Omental fat pad (tissue), 4 donors: Measurements from ENCODE around the gene ITIH4. TPM values are rescaled to one million over a fixed set of nuclear protein-coding genes. Genes with fewer than 3 reads are reported as not detected.

Experiments
- ATAC-seq: fragments of 150-250 bp; one replicate; pipeline ENCODE4 v1.9.1; 2016; ENCODE audit warnings: mild to moderate bottlenecking, moderate library complexity; ENCODE audit not compliant: low FRiP score
- DNase-seq: peaks from one replicate; pipeline ENCODE4 v3.0.0-alpha.2; 2019; ENCODE audit warnings: low spot score
- total RNA-seq, 4 donors: library from RNA; depleted of rRNA; stranded (reverse); fragments of >200 nt; gene quantifications; one replicate each; pipeline ENCODE4 v1.1.0, GENCODE V29; 2016
- TF ChIP-seq, protein P1 (sequence below), 3 donors: fragments of 450-650 bp; IDR thresholded peaks; one replicate each; pipeline ENCODE4 v1.5.1; 2016 to 2017; ENCODE audit warnings: antibody characterized with exemption in 3 of 3, mild to moderate bottlenecking in 3 of 3, moderate library complexity in 2 of 3

Gene ITIH4
- total RNA-seq, 4 donors from 2014 or later = 1.2 to 18.8 (median 3.6) TPM

DNA sequence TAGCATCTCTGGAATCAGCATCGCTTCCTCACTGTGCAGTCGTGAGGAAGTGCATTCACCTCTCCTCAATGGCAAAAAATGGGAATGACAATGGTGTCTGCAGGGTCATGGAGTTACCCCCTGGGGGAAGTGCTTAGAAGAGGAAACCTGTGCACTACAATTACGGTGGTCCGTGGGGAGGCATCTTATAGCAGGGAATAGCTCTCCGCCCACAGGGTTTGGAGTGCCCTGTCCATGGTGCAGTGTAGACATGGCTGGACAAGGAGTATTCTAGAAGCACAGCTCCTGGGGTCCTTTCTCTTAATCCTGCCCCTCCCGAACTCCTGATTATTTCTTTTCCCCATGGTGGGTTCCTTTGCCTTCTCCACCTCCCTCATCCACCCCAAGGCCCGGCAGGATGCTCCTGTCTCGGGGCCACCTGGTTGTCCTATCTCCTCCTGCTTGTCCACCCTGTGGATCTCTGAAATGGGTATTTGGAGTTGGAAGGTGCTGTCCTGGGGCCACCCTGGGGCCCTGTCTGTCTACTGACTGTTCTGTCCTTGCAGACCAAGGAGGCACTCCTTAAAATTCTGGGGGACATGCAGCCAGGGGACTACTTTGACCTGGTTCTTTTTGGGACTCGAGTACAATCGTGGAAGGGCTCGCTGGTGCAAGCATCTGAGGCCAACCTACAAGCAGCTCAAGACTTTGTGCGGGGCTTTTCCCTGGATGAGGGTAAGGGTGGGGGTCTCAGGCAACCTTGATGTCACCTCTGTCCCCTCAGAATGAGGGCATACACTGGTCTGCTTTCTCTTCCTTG is 47.9 kb downstream of the ITIH4 start:
- DNase-seq (no peak), ATAC-seq (no peak)
- TF ChIP-seq, protein P1, sequence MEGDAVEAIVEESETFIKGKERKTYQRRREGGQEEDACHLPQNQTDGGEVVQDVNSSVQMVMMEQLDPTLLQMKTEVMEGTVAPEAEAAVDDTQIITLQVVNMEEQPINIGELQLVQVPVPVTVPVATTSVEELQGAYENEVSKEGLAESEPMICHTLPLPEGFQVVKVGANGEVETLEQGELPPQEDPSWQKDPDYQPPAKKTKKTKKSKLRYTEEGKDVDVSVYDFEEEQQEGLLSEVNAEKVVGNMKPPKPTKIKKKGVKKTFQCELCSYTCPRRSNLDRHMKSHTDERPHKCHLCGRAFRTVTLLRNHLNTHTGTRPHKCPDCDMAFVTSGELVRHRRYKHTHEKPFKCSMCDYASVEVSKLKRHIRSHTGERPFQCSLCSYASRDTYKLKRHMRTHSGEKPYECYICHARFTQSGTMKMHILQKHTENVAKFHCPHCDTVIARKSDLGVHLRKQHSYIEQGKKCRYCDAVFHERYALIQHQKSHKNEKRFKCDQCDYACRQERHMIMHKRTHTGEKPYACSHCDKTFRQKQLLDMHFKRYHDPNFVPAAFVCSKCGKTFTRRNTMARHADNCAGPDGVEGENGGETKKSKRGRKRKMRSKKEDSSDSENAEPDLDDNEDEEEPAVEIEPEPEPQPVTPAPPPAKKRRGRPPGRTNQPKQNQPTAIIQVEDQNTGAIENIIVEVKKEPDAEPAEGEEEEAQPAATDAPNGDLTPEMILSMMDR (IDR thresholded peaks at IDR 0.05) = no peak

DNA sequence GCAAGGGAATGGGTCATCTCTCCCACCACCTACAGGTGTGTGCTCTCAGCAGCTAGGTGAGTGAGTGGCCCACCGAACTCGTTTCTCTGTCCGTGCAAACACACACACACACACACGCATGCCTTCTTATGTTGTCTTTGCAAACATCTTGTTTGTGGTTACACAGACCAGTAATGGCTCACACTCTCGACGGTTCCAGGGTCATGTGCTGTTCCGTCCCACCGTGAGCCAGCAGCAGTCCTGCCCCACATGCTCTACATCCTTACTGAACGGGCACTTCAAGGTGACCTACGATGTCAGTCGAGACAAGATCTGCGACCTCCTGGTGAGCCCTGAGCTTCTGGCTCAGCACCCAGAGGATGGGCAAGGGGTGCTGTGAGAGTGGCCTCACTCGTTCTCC is 48.7 kb downstream of the ITIH4 start:
- no peak for DNase-seq
- ATAC-seq = no peak
- TF ChIP-seq, protein P1 (IDR thresholded peaks at IDR 0.05) = no peak

DNA sequence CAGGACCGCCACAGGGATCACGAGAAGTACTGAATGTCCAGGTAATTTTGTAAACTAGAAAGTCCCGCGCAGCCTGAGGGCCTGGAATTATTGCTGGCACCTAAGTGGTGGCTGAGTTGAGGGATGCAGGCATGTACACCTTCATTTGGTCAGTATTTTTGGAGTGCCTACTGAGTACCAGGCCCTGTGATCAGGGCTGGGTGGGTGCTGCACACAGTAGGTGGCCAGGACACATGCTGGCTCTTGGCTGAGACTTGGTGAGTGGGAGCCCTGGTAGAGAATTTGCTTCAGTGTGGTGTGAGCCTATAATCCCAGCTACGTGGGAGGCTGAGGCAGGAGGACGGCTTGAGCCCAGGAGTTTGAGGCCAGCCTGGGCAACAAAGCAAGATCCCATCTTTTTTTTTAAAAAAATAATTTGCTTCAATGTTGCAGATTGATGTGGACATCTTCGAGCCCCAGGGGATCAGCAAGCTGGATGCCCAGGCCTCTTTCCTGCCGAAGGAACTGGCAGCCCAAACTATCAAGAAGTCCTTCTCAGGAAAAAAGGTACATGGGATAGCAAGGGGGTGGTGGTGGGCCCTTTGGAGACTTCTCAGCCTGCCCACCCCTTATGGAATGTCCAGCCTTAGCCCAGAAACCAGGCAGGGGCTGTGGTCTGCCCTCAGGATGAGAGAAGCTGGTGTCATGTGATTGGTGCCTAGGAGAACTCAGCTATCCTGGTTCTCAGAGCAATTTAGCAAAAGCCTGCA is 50.5 kb downstream of the ITIH4 start:
- no peak for DNase-seq
- no peak for ATAC-seq
- TF ChIP-seq, protein P1 (IDR thresholded peaks at IDR 0.05) = no peak

DNA sequence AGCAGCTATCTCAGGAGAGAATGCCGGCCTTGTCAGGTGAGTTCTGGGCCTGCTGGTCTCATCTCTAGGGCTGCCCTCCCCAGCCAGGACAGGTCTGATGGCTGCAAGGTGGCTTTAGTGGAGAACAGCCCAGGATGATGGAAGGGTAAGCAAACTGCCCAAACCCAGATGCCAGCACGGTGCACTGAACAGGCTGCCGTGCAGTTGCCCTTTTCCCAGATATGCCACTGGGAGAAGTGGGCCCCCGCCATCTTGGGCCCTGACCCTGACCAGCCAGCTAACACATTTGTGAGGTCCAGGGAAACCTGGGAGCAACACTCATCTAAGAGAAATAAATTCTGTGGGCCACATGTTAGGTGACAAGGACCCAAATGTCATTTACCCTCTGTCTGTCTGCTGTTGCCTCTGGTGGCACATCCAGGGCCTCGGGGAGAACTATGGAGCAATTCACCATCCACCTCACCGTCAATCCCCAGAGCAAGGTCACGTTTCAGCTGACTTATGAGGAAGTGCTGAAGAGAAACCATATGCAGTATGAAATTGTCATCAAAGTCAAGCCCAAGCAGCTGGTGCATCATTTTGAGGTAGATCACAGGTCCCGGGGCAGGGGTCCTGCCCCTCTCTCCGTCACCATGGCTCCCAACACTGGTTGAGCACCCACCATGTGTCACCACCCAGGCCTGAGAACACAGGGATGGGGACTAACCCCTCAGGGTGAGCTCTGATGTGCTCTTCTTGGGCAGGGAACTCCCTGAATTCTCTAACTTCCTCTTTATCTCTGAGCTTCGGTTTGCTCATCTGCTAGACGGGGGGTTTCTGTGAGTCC is 51.2 kb downstream of the ITIH4 start:
- ATAC-seq (no peak), DNase-seq (no peak)
- TF ChIP-seq, protein P1 (IDR thresholded peaks at IDR 0.05) = no peak

DNA sequence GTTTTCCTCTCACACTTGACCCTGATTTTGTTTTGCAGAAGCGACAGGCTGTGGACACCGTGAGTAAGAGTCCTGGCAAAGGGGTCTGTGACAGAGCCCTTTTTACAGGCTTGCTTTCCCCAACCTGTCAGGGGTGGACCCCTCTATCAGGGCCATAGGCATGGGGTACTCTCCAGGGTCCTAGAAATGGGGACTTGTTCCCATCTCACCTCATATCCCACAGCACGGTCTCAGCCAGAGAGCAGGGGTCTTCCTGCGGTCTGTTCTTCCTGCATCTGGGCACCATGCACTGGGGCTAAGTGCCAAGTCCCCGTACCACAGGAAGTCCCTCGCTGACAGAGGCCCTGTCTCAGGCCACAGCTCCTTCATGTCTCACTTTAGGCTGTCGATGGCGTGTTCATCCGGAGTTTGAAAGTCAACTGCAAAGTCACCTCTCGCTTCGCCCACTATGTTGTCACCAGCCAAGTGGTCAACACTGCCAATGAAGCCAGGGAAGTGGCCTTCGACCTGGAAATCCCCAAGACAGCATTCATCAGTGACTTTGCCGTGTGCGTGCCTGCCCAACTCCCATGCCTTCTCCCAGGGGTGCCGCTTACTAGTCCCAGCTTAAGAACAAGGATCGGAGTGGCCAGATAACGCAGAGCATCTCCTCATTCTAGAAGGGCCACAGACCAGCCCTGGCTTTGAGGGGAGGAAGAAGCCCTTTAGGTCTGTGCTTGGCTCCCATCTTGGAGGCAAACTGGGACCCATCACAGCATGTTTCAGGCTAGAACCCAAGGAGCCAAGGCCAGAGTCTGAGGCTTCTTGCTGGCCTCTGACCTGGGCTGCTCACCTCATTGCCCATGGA is 52.3 kb downstream of the ITIH4 start:
- DNase-seq = no peak
- no peak for ATAC-seq
- TF ChIP-seq, protein P1 (IDR thresholded peaks at IDR 0.05) = no peak
